ENCODE measurements around the gene B3GALT4.
"Not testable (repeated sequence)": the region's sequence is repeated elsewhere in the genome, so short reads cannot be mapped to it uniquely, and the experiment has no call there.

Gene B3GALT4

GRCh38 chr6:33251395-33252012 lies 25.4 kb upstream of the B3GALT4 start:
- no peak overlapping the region for H3K4me3 ChIP-seq (replicated peaks; ENCODE audit: low read depth, low read length)
- no peak for DNase-seq (ENCODE audit: extremely low read depth, low read depth)
- no peak for TF ChIP-seq CTCF (IDR thresholded peaks at IDR 0.05; ENCODE audit: low read depth, low read length, missing control alignments)

- DNase-seq (ENCODE audit: extremely low read depth, low read depth): no peak
- no peak overlapping the region for H3K4me3 ChIP-seq (replicated peaks; ENCODE audit: low read depth, low read length)
- TF ChIP-seq CTCF (IDR thresholded peaks at IDR 0.05; ENCODE audit: low read depth, low read length, missing control alignments): no peak
These were observed 24.2 kb upstream of the B3GALT4 start for GRCh38 chr6:33252759-33253158.

GRCh38 chr6:33254591-33254990 lies 22.3 kb upstream of the B3GALT4 start:
- TF ChIP-seq CTCF (IDR thresholded peaks at IDR 0.05; ENCODE audit: low read depth, low read length, missing control alignments): no peak

GRCh38 chr6:33259032-33259431 lies 17.9 kb upstream of the B3GALT4 start:
- H3K4me3 ChIP-seq (replicated peaks; ENCODE audit: low read depth, low read length): no peak overlapping the region
- TF ChIP-seq CTCF (IDR thresholded peaks at IDR 0.05; ENCODE audit: low read depth, low read length, missing control alignments): no peak
- DNase-seq (ENCODE audit: extremely low read depth, low read depth): no peak

More at GRCh38 chr6:33254591-33254990, 22.3 kb upstream of the B3GALT4 start:
- no peak overlapping the region for H3K4me3 ChIP-seq (replicated peaks; ENCODE audit: low read depth, low read length)
- DNase-seq (ENCODE audit: extremely low read depth, low read depth): no peak

GRCh38 chr6:33262490-33262889 lies 14.4 kb upstream of the B3GALT4 start:
- not testable (repeated sequence) for DNase-seq (ENCODE audit: extremely low read depth, low read depth); H3K4me3 ChIP-seq (replicated peaks; ENCODE audit: low read depth, low read length)

- TF ChIP-seq CTCF (IDR thresholded peaks at IDR 0.05; ENCODE audit: low read depth, low read length, missing control alignments): no peak
- no peak for DNase-seq (ENCODE audit: extremely low read depth, low read depth)
- no peak overlapping the region for H3K4me3 ChIP-seq (replicated peaks; ENCODE audit: low read depth, low read length)
These were observed 12.9 kb upstream of the B3GALT4 start for GRCh38 chr6:33264015-33264414.

GRCh38 chr6:33271117-33271467 lies 5.8 kb upstream of the B3GALT4 start:
- no peak for DNase-seq (ENCODE audit: extremely low read depth, low read depth)
- TF ChIP-seq CTCF (IDR thresholded peaks at IDR 0.05; ENCODE audit: low read depth, low read length, missing control alignments): no peak
- peak overlapping the region; percentile 87 for H3K4me3 ChIP-seq (replicated peaks; ENCODE audit: low read depth, low read length)

Measured in HFF-Myc (cell line).